Fibroblast of skin of back (primary cell): ENCODE results near the gene FNIP2.
A peak's percentile ranks its signal among the peaks of the same experiment; 100 is the strongest.
"Not testable (repeated sequence)": the region's sequence is repeated elsewhere in the genome, so short reads cannot be mapped to it uniquely, and the experiment has no call there.

Experiments used
- DNase-seq: peaks from one replicate; pipeline ENCODE4 v3.0.0-alpha.2; 2013

Gene FNIP2

GRCh38 chr4:158875026-158875425 is 106.2 kb downstream of the FNIP2 start:
- DNase-seq = no peak

- no peak for DNase-seq
Measured at GRCh38 chr4:158875455-158875854, 106.6 kb downstream of the FNIP2 start.

GRCh38 chr4:158877069-158877468 is 108.2 kb downstream of the FNIP2 start:
- no peak for DNase-seq

- DNase-seq = not testable (repeated sequence)
Measured at GRCh38 chr4:158882142-158882541, 113.3 kb downstream of the FNIP2 start.

GRCh38 chr4:158884280-158884679 is 115.5 kb downstream of the FNIP2 start:
- DNase-seq = no peak

GRCh38 chr4:158885564-158885963 is 116.7 kb downstream of the FNIP2 start:
- DNase-seq = no peak

- no peak for DNase-seq
Measured at GRCh38 chr4:158890294-158890693, 121.5 kb downstream of the FNIP2 start.

GRCh38 chr4:158891256-158891655 is 122.4 kb downstream of the FNIP2 start:
- DNase-seq = no peak

GRCh38 chr4:158894826-158895225 is 126.0 kb downstream of the FNIP2 start:
- DNase-seq = no peak

GRCh38 chr4:158895797-158896576 is 127.2 kb downstream of the FNIP2 start:
- DNase-seq = no peak

- peak; percentile 27 for DNase-seq
Measured at GRCh38 chr4:158896577-158897238, 127.9 kb downstream of the FNIP2 start.

- not testable (repeated sequence) for DNase-seq
Measured at GRCh38 chr4:158900408-158900807, 131.6 kb downstream of the FNIP2 start.

- peak; percentile 76 for DNase-seq
Measured at GRCh38 chr4:158902280-158903078, 133.7 kb downstream of the FNIP2 start.

- no peak for DNase-seq
Measured at GRCh38 chr4:158903079-158903456, 134.2 kb downstream of the FNIP2 start.

- no peak for DNase-seq
Measured at GRCh38 chr4:158903472-158904043, 134.7 kb downstream of the FNIP2 start.

GRCh38 chr4:158904815-158905214 is 136.0 kb downstream of the FNIP2 start:
- DNase-seq = no peak

GRCh38 chr4:158906073-158906472 is 137.2 kb downstream of the FNIP2 start:
- DNase-seq = no peak

GRCh38 chr4:158912390-158912789 is 143.6 kb downstream of the FNIP2 start:
- DNase-seq = peak; percentile 39

GRCh38 chr4:158912806-158913205 is 144.0 kb downstream of the FNIP2 start:
- no peak for DNase-seq

GRCh38 chr4:158913766-158914165 is 144.9 kb downstream of the FNIP2 start:
- DNase-seq = peak; percentile 17

- DNase-seq = peak; percentile 91
Measured at GRCh38 chr4:158914218-158914617, 145.4 kb downstream of the FNIP2 start.

GRCh38 chr4:158915683-158916241 is 146.9 kb downstream of the FNIP2 start:
- no peak for DNase-seq
